Measurements from ENCODE around the gene S1PR3.

S1PR3 gene

GRCh38 chr9:89038382-89039103 lies 47.3 kb downstream of the S1PR3 start:
- DNase-seq (ENCODE audit: low spot score) = peak; percentile 58

- DNase-seq (ENCODE audit: low spot score) = no peak
Measured at GRCh38 chr9:89039104-89039465, 47.8 kb downstream of the S1PR3 start.

GRCh38 chr9:89039664-89040063 lies 48.4 kb downstream of the S1PR3 start:
- DNase-seq (ENCODE audit: low spot score) = no peak

- no peak for DNase-seq (ENCODE audit: low spot score)
Measured at GRCh38 chr9:89042984-89043383, 51.7 kb downstream of the S1PR3 start.

GRCh38 chr9:89044104-89044503 lies 52.8 kb downstream of the S1PR3 start:
- DNase-seq (ENCODE audit: low spot score) = no peak

GRCh38 chr9:89044881-89045280 lies 53.6 kb downstream of the S1PR3 start:
- DNase-seq (ENCODE audit: low spot score) = no peak

GRCh38 chr9:89046832-89047231 lies 55.6 kb downstream of the S1PR3 start:
- no peak for DNase-seq (ENCODE audit: low spot score)

GRCh38 chr9:89047667-89048066 lies 56.4 kb downstream of the S1PR3 start:
- no peak for DNase-seq (ENCODE audit: low spot score)

- no peak for DNase-seq (ENCODE audit: low spot score)
Measured at GRCh38 chr9:89048616-89049015, 57.3 kb downstream of the S1PR3 start.

- DNase-seq (ENCODE audit: low spot score) = no peak
Measured at GRCh38 chr9:89049646-89050045, 58.4 kb downstream of the S1PR3 start.

GRCh38 chr9:89051421-89052025 lies 60.3 kb downstream of the S1PR3 start:
- no peak for DNase-seq (ENCODE audit: low spot score)

GRCh38 chr9:89052470-89053097 lies 61.3 kb downstream of the S1PR3 start:
- DNase-seq (ENCODE audit: low spot score) = no peak

GRCh38 chr9:89053301-89053700 lies 62.0 kb downstream of the S1PR3 start:
- no peak for DNase-seq (ENCODE audit: low spot score)

Data from kidney tubule cell (primary cell).